K562 (cell line): ENCODE measurements around the gene ADGRD1. TPM values are rescaled to one million over a fixed set of nuclear protein-coding genes. Genes with fewer than 3 reads are reported as not detected.

Experiments
- ATAC-seq: fragments of 200-7000 bp; cut with Tn5 transposase; 3 replicates; pipeline ENCODE4 v1.9.1; 2020; ENCODE audit warnings: moderate library complexity
- BruUV-seq: library from RNA; stranded (reverse); fragments of 400-500 nt; replicated peaks from 2 replicates; lab custom pipeline; 2021; lab: Mats Ljungman, UMichigan
- CTCF ChIA-PET: fragments of 300-600 bp; formaldehyde crosslinking; extraction: SDS; loops from one replicate; lab custom pipeline; 2021; ENCODE audit warnings: low intra/inter-chr PET ratio; lab: Yijun Ruan, JAX
- POLR2A ChIA-PET: fragments of 300-600, 350-650 bp; sonication (Branson Sonifier 250); formaldehyde crosslinking; extraction: SDS; loops from one replicate; lab custom pipeline; 2021; ENCODE audit warnings: antibody characterized with exemption, inconsistent platforms; lab: Yijun Ruan, JAX
- DNase-seq, 4 experiments: peaks; one replicate each; pipeline versions ENCODE4 v3.0.0 to v3.0.0-alpha.2; 2011 to 2018; ENCODE audit warnings: low spot score in 3 of 4, mixed read lengths in 3 of 4; ENCODE audit errors: extremely low read depth in 1 of 4
- FAIRE-seq: peaks from 2 replicates; lab custom pipeline; 2011; peaks lifted over from hg19 to GRCh38; lab: Jason Lieb, UNC
- H2AFZ ChIP-seq: 2 replicates; pipeline ENCODE4 v1.6.0; 2011; ENCODE audit warnings: low read depth, low read length, control low read depth, inconsistent platforms
- H3K27ac ChIP-seq: fragments of 200-600 bp; 3 replicates; pipeline ENCODE4 v1.8.0; 2011; ENCODE audit warnings: low read depth, mild to moderate bottlenecking, control low read depth, inconsistent platforms, low read length, moderate library complexity, mixed read lengths; ENCODE audit errors: extremely low read depth
- H3K27me3 ChIP-seq, 2 experiments: fragments of 300-600 bp in 1 of 2; 2 replicates in 1 of 2; 3 replicates in 1 of 2; pipeline versions ENCODE4 v1.6.0 to v1.8.0; 2011; ENCODE audit warnings: inconsistent platforms in 2 of 2, low read length in 2 of 2, mild to moderate bottlenecking in 1 of 2, mixed read lengths in 1 of 2, moderate library complexity in 1 of 2; ENCODE audit not compliant: control insufficient read depth in 2 of 2, insufficient read depth in 2 of 2
- H3K36me3 ChIP-seq: fragments of 300-600 bp; 3 replicates; pipeline ENCODE4 v1.8.0; 2011; ENCODE audit warnings: mild to moderate bottlenecking, low read length, inconsistent platforms; ENCODE audit not compliant: control insufficient read depth, insufficient read depth
- H3K4me1 ChIP-seq, 2 experiments: fragments of 200-600 bp in 1 of 2; replicated peaks in 1 of 2; 2 replicates in 1 of 2; 3 replicates in 1 of 2; pipeline versions ENCODE4 v1.5.1 to v1.8.0; 2011; ENCODE audit warnings: inconsistent platforms in 2 of 2, low read length in 2 of 2, mild to moderate bottlenecking in 1 of 2, mixed read lengths in 1 of 2, moderate library complexity in 1 of 2; ENCODE audit not compliant: control insufficient read depth in 2 of 2, insufficient read depth in 2 of 2
- H3K4me2 ChIP-seq: 2 replicates; pipeline ENCODE4 v1.6.1; 2011; ENCODE audit warnings: low read length, control low read depth, inconsistent platforms, mixed read lengths; ENCODE audit not compliant: insufficient read depth
- H3K4me3 ChIP-seq: fragments of 200-600 bp; sonication (generic), shearing (Covaris generic); 2 replicates; pipeline ENCODE4 v1.5.1; 2016; ENCODE audit warnings: control low read depth, inconsistent platforms
- H3K79me2 ChIP-seq: fragments of 200-600 bp; 3 replicates; pipeline ENCODE4 v1.8.0; 2011; ENCODE audit warnings: low read length, inconsistent platforms; ENCODE audit not compliant: control insufficient read depth, insufficient read depth
- H3K9ac ChIP-seq, 2 experiments: 2 replicates each; pipeline versions ENCODE4 v1.6.0 to v1.6.1; 2011; ENCODE audit warnings: low read depth in 2 of 2, low read length in 2 of 2, control low read depth in 1 of 2, inconsistent platforms in 1 of 2, mild to moderate bottlenecking in 1 of 2, mixed read lengths in 1 of 2; ENCODE audit not compliant: insufficient read depth in 1 of 2
- H3K9me1 ChIP-seq: one replicate; pipeline ENCODE4 v1.6.0; 2011; ENCODE audit warnings: inconsistent platforms, mild to moderate bottlenecking, low read length, moderate library complexity; ENCODE audit not compliant: control insufficient read depth, insufficient read depth
- H3K9me3 ChIP-seq: replicated peaks from 2 replicates; pipeline ENCODE4 v1.5.1; 2011; ENCODE audit warnings: low read depth, low read length, inconsistent platforms; ENCODE audit not compliant: control insufficient read depth, insufficient read depth
- H4K20me1 ChIP-seq: replicated peaks from 2 replicates; pipeline ENCODE4 v1.6.1; 2011; ENCODE audit warnings: low read length, inconsistent platforms, mixed read lengths; ENCODE audit not compliant: control insufficient read depth, insufficient read depth
- AFF4 ChIP-seq: sonication (generic); formaldehyde crosslinking; IDR thresholded peaks from 2 replicates; pipeline ENCODE4 v1.8.0; 2023; ENCODE audit warnings: mild to moderate bottlenecking, missing genetic modification reagents
- BRF1 ChIP-seq: IDR thresholded peaks from 3 replicates; pipeline ENCODE4 v1.6.1; 2011; ENCODE audit warnings: borderline replicate concordance, mild to moderate bottlenecking; ENCODE audit not compliant: insufficient read length; ENCODE audit errors: extremely low read depth
- DACH1 ChIP-seq: fragments of 450-650 bp; IDR thresholded peaks from 2 replicates; pipeline ENCODE4 v1.6.1; 2018; ENCODE audit not compliant: partially characterized antibody
- DPF2 ChIP-seq: fragments of 450-650 bp; IDR thresholded peaks from 2 replicates; pipeline ENCODE4 v1.6.1; 2016
- HMGXB4 ChIP-seq: sonication (generic); formaldehyde crosslinking; IDR thresholded peaks from 2 replicates; pipeline ENCODE4 v1.8.1; 2023; ENCODE audit warnings: mild to moderate bottlenecking, missing genetic modification reagents
- MCM3 ChIP-seq: fragments of 450-650 bp; IDR thresholded peaks from 2 replicates; pipeline ENCODE4 v1.6.1; 2016
- POLR2B ChIP-seq: fragments of 450-650 bp; IDR thresholded peaks from 2 replicates; pipeline ENCODE4 v1.6.1; 2018; ENCODE audit warnings: low read depth; ENCODE audit not compliant: partially characterized antibody
- SMAD2 ChIP-seq: fragments of 150-350 bp; IDR thresholded peaks from 2 replicates; pipeline ENCODE4 v1.6.1; 2014; ENCODE audit warnings: low read depth, mild to moderate bottlenecking, low read length
- ZNF212 ChIP-seq: fragments of 450-650 bp; formaldehyde crosslinking; IDR thresholded peaks from 2 replicates; pipeline ENCODE4 v1.4.0; 2020; ENCODE audit warnings: mild to moderate bottlenecking
- ZNF589 ChIP-seq: fragments of 200-800 bp; sonication (Bioruptor generic); IDR thresholded peaks from 2 replicates; pipeline ENCODE4 v1.6.1; 2016; ENCODE audit warnings: low read depth, missing genetic modification characterization, missing compliant biosample characterization
- ZNF655 ChIP-seq: fragments of 250-450 bp; sonication (Bioruptor Pico); IDR thresholded peaks from 2 replicates; pipeline ENCODE4 v1.5.0; 2021
- WGBS: fragments of 100-300 bp; shearing (Covaris generic); methylation state at CpG from one replicate; pipeline ENCODE4 v1.1.6; 2016; ENCODE audit warnings: low coverage, mixed read lengths; ENCODE audit not compliant: insufficient coverage; ENCODE audit errors: missing lambda C conversion rate; 5-methylcytosine and 5-hydroxymethylcytosine counted together
- in situ Hi-C: fragments of 300-500 bp; cut with MboI; formaldehyde crosslinking; loops from 4 replicates; pipeline ENCODE4 v1.15.0; 2018; ENCODE audit warnings: inconsistent platforms, mixed read lengths
- intact Hi-C: fragments of 100-400 bp; cut with micrococcal nuclease; formaldehyde crosslinking; loops from 2 replicates; pipeline ENCODE4 v1.14.2; 2022
- polyA plus RNA-seq, 8 experiments: library from polyadenylated mRNA; depleted of rRNA in 4 of 8; stranded (reverse) in 5 of 8; unstranded in 3 of 8; fragments of >200 nt; fragmentation: Nextera tagmentation in 2 of 8; fragmentation: Illumina TruSeq in 1 of 8; extraction: Ambion mirVana in 2 of 8; extraction: Trizol in 1 of 8; gene quantifications; 2 replicates each; pipeline versions ENCODE4 v1.2.1 to v1.2.3, GENCODE V29; 2011 to 2014; ENCODE audit warnings: inconsistent platforms in 1 of 8, missing spikeins in 1 of 8
- total RNA-seq, 7 experiments: library from RNA; depleted of rRNA in 6 of 7; stranded (reverse); fragments of >200 nt in 6 of 7; fragmentation: Illumina TruSeq in 2 of 7; extraction: Trizol in 2 of 7; gene quantifications; 2 replicates each; pipeline versions ENCODE4 v1.2.1 to v1.2.3, GENCODE V29; 2011 to 2021; ENCODE audit warnings: low replicate concordance in 1 of 7

The ADGRD1 gene
- total and polyA plus RNA-seq, 9 of the 15 experiments (the other 6 are each of a cell fraction or from before 2014, with no cell fraction given): 1.7 to 11.7 (median 3.3) TPM

GRCh38 chr12:131067981-131068851 is 114.5 kb downstream of the ADGRD1 start:
- Histone ChIP-seq H3K9me3 (no peaks in the 10 kb centered on the region), H3K4me1 (peaks cover 0 to 9% of the 10 kb centered on the region in 2 experiments; a peak in 2 of 5 replicates), H3K4me2 (no peak overlapping the region), H4K20me1 (peaks cover 16% of the 10 kb centered on the region), H3K36me3 (no peaks in the 10 kb centered on the region), H2AFZ (no peak overlapping the region), H3K79me2 (no peaks in the 10 kb centered on the region), H3K27ac (no peak overlapping the region), H3K4me3 (no peak overlapping the region), H3K9ac (no peak overlapping the region), H3K27me3 (peaks cover 10 to 28% of the 10 kb centered on the region in 2 experiments; a peak in 4 of 5 replicates), H3K9me1 (no peaks in the 10 kb centered on the region)
- FAIRE-seq: no peak
- no peak for TF ChIP-seq DPF2
- no peak for TF ChIP-seq DACH1
- no peak for TF ChIP-seq HMGXB4
- no peak for TF ChIP-seq AFF4 (CRISPR knock-in tag)
- no peak for TF ChIP-seq ZNF212 (CRISPR knock-in tag)
- TF ChIP-seq BRF1: no peak
- TF ChIP-seq SMAD2: no peak
- TF ChIP-seq ZNF589 (CRISPR knock-in tag): no peak
- TF ChIP-seq MCM3: no peak
- no peak for TF ChIP-seq ZNF655 (CRISPR knock-in tag)
- no peak for TF ChIP-seq POLR2B
- in situ Hi-C loops (no loop called here), intact Hi-C loops (no loop called here)
- ChIA-PET CTCF (no interaction called here), POLR2A (no interaction called here)
- no TSS peak for BruUV-seq
- DNase-seq: no peak
- ATAC-seq: no peak
- WGBS: 9% methylated on average over 10 of the region's 12 CpGs
